ENCODE measurements around the gene SMAD7.
A peak's percentile ranks its signal among the peaks of the same experiment; 100 is the strongest.

The SMAD7 gene

GRCh38 chr18:48944634-48945033, 6.1 kb downstream of the SMAD7 start:
- no peak for DNase-seq (ENCODE audit: low spot score)

- DNase-seq (ENCODE audit: low spot score), result no peak
Measured at GRCh38 chr18:48943736-48944527, 6.8 kb downstream of the SMAD7 start.

- DNase-seq (ENCODE audit: low spot score), result no peak
Measured at GRCh38 chr18:48943333-48943732, 7.4 kb downstream of the SMAD7 start.

- peak; percentile 87 for DNase-seq (ENCODE audit: low spot score)
Measured at GRCh38 chr18:48942554-48943261, 8.1 kb downstream of the SMAD7 start.

DNA sequence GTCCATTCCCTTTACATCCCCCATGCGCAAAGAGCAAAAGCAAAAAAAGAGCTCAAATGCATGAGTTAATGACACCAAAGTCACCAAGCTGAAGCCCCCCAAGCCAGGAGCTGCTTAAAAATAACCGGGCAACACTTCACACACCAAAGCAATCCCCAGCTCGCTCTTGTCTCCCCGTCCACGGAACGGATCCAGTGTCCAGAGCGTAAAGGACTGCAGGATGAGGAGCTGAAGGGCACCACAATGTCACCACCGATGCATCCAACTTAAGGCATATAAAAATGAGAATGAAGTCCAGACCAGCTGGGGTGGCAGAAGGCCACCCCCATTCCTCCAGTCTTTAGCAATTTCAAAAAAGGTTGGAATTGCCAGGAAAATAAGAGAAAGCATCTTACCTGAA, 8.7 kb downstream of the SMAD7 start:
- no peak for DNase-seq (ENCODE audit: low spot score)

- DNase-seq (ENCODE audit: low spot score), result no peak
Measured at GRCh38 chr18:48941672-48942071, 9.1 kb downstream of the SMAD7 start.

- no peak for DNase-seq (ENCODE audit: low spot score)
Measured at GRCh38 chr18:48940854-48941611, 9.7 kb downstream of the SMAD7 start.

GRCh38 chr18:48939205-48940097, 11.3 kb downstream of the SMAD7 start:
- DNase-seq (ENCODE audit: low spot score), result no peak

DNA sequence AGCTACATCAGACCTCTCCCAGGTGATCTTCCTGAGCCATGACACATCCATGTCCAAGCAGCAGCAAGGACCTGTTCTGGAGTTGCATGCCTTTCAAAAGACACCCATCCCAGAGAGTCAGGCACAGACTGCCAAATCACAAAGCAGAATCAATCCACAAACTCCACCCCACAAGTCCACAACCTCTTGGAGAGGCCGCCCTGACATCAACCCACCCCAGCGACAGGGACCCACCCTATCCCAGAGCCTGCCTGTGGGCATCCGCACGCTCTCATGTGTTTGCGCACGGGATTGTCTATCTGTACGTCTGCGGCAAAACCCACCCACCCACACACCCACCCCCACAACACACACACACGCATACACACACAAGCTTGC, 11.9 kb downstream of the SMAD7 start:
- no peak for DNase-seq (ENCODE audit: low spot score)

GRCh38 chr18:48937869-48938750, 12.7 kb downstream of the SMAD7 start:
- DNase-seq (ENCODE audit: low spot score), result no peak

DNA sequence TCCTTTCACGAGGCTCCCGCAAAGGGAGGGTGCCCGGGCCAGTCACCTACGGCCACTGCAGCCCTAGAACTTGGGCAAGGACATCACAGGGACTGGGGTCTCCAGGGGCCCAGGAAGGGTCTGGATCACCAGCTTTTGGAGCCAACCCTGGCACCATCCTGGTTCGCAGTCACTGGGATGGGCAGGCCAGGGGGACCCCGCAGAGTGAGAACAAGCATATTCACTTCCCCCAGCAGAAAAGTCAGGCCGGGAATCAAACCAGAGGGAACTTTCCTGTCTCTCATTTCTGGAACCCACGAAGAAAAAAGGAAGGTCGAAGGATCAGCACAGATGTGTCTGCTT, 15.4 kb downstream of the SMAD7 start:
- no peak for DNase-seq (ENCODE audit: low spot score)

GRCh38 chr18:48934723-48935432, 15.9 kb downstream of the SMAD7 start:
- no peak for DNase-seq (ENCODE audit: low spot score)

GRCh38 chr18:48934415-48934722, 16.4 kb downstream of the SMAD7 start:
- DNase-seq (ENCODE audit: low spot score), result no peak

DNA sequence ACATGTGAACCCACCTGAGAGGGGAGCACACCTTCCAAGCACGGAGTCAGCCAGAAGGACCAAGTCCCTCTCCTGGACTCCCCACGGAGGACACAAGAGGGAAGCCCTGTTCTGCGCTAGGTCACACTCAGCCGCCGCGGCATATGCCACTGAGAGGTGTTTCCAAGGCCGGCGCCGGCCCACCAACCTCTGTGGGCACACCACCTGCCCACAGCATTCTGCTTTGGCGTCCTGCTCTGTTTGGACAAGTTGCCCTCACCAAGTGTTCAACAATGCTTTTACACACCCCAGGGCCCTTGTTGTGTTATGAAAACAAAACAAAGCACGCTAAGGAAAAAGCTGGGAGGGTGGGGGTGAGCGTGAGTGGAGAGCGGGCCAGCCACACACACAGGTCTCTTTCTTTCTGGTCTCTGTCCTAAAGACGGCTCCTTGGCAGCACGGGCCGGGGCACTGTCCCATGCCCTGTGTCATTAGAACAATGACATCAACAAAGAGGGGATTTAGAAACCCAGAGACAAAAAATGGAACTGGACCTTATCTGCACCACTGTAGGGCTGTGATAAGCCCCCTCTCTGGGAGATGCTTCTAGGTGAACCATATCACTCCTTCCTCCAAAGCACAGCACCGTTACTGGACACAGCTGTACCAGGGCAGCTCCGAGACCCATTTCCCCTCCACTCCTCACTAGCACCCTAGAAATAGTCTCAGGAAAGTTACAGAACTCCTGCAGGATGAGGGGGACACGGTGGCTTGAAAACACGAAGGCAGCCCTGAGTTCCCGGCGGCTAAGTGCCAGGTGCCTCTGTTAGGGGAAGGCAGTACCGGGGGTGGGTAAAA, 17.0 kb downstream of the SMAD7 start:
- DNase-seq (ENCODE audit: low spot score), result no peak

GRCh38 chr18:48932822-48933510, 17.8 kb downstream of the SMAD7 start:
- no peak for DNase-seq (ENCODE audit: low spot score)

- no peak for DNase-seq (ENCODE audit: low spot score)
Measured at GRCh38 chr18:48932462-48932818, 18.3 kb downstream of the SMAD7 start.

GRCh38 chr18:48931680-48932461, 18.9 kb downstream of the SMAD7 start:
- DNase-seq (ENCODE audit: low spot score), result no peak

DNA sequence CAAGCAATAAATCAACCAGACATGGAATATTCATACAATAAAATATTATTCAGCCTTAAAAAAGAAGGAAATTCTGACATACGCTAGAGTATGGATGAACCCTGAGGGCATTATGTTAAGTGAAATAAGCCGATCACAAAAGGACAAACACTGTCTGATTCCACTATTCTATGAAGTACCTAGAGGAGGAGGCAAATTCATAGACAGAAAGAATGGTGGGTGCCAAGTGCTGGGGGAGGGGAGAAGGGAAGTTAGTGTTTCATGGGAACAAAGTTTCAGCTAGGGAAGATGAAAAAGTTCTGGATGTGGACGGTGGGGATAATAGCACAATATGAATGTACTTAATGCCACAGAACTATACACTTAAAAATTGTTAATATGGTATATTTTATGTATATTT, 19.8 kb downstream of the SMAD7 start:
- no peak for DNase-seq (ENCODE audit: low spot score)

All from kidney capillary endothelial cell (primary cell).